Liver (tissue), 9 donors: ENCODE data around the gene ANKRD65. TPM values are rescaled to one million over a fixed set of nuclear protein-coding genes. Genes with fewer than 3 reads are reported as not detected.

ENCODE experiments used
- DNase-seq: peaks from one replicate; pipeline ENCODE4 v3.0.0-alpha.2; 2017; ENCODE audit warnings: low spot score
- H3K27ac ChIP-seq, 2 donors: one replicate each; pipeline ENCODE4 v1.7.0; 2013; ENCODE audit warnings: inconsistent platforms in 2 of 2, low read length in 2 of 2, control low read depth in 1 of 2, low read depth in 1 of 2, mild to moderate bottlenecking in 1 of 2
- H3K27me3 ChIP-seq, 4 donors: one replicate each; pipeline versions ENCODE4 v1.6.1 to v1.7.0; 2013; ENCODE audit warnings: low read length in 3 of 4, inconsistent platforms in 1 of 4, mild to moderate bottlenecking in 1 of 4, moderate library complexity in 1 of 4; ENCODE audit not compliant: control insufficient read depth in 4 of 4, insufficient read depth in 4 of 4
- H3K36me3 ChIP-seq, 4 donors: one replicate each; pipeline versions ENCODE4 v1.6.1 to v1.7.0; 2013; ENCODE audit warnings: low read length in 3 of 4, mild to moderate bottlenecking in 3 of 4, low read depth in 1 of 4, moderate library complexity in 1 of 4; ENCODE audit not compliant: control insufficient read depth in 4 of 4, insufficient read depth in 3 of 4
- H3K4me1 ChIP-seq, 4 donors: one replicate each; pipeline versions ENCODE4 v1.6.1 to v1.7.0; 2013; ENCODE audit warnings: low read length in 3 of 4, mild to moderate bottlenecking in 3 of 4, moderate library complexity in 1 of 4; ENCODE audit not compliant: control insufficient read depth in 4 of 4, insufficient read depth in 4 of 4
- H3K4me3 ChIP-seq, 3 donors: one replicate each; pipeline versions ENCODE4 v1.6.1 to v1.7.0; 2013; ENCODE audit warnings: low read length in 3 of 3, control low read depth in 1 of 3, low read depth in 1 of 3, mild to moderate bottlenecking in 1 of 3
- H3K9ac ChIP-seq, 2 donors: one replicate each; pipeline ENCODE4 v1.7.0; 2013; ENCODE audit warnings: low read length in 2 of 2, mild to moderate bottlenecking in 2 of 2, moderate library complexity in 2 of 2, control low read depth in 1 of 2, low read depth in 1 of 2
- H3K9me3 ChIP-seq, 4 donors: one replicate each; pipeline versions ENCODE4 v1.6.1 to v1.7.0; 2013; ENCODE audit warnings: low read length in 3 of 4; ENCODE audit not compliant: control insufficient read depth in 4 of 4
- FOXA1 ChIP-seq: IDR thresholded peaks from 2 replicates; pipeline ENCODE4 v1.6.1; 2016; ENCODE audit warnings: antibody characterized with exemption
- FOXA2 ChIP-seq: IDR thresholded peaks from 2 replicates; pipeline ENCODE4 v1.6.1; 2016; ENCODE audit warnings: antibody characterized with exemption
- GABPA ChIP-seq, 2 donors: IDR thresholded peaks in 1 of 2; conservative IDR thresholded peaks in 1 of 2; 2 replicates each; pipeline ENCODE4 v1.6.1; 2016; ENCODE audit warnings: antibody characterized with exemption in 2 of 2, mild to moderate bottlenecking in 1 of 2, moderate library complexity in 1 of 2
- HNF4A ChIP-seq, 2 donors: conservative IDR thresholded peaks; 2 replicates each; pipeline ENCODE4 v1.6.1; 2016; ENCODE audit warnings: antibody characterized with exemption in 2 of 2, mild to moderate bottlenecking in 2 of 2
- HNF4G ChIP-seq: IDR thresholded peaks from 2 replicates; pipeline ENCODE4 v1.6.1; 2016; ENCODE audit warnings: antibody characterized with exemption
- JUND ChIP-seq, 2 donors: IDR thresholded peaks; 2 replicates each; pipeline ENCODE4 v1.6.1; 2016; ENCODE audit warnings: antibody characterized with exemption in 2 of 2
- NR2F2 ChIP-seq: IDR thresholded peaks from 2 replicates; pipeline ENCODE4 v1.6.1; 2016; ENCODE audit warnings: antibody characterized with exemption
- RAD21 ChIP-seq, 2 donors: IDR thresholded peaks; 2 replicates each; pipeline ENCODE4 v1.6.1; 2016; ENCODE audit warnings: antibody characterized with exemption in 2 of 2, mild to moderate bottlenecking in 2 of 2
- REST ChIP-seq: IDR thresholded peaks from 2 replicates; pipeline ENCODE4 v1.6.1; 2016; ENCODE audit warnings: antibody characterized with exemption, mild to moderate bottlenecking
- RXRA ChIP-seq, 2 donors: IDR thresholded peaks; 2 replicates each; pipeline ENCODE4 v1.6.1; 2017 to 2018; ENCODE audit warnings: antibody characterized with exemption in 2 of 2, mild to moderate bottlenecking in 1 of 2
- SP1 ChIP-seq: IDR thresholded peaks from 2 replicates; pipeline ENCODE4 v1.6.1; 2018; ENCODE audit warnings: antibody characterized with exemption, mild to moderate bottlenecking
- TAF1 ChIP-seq: conservative IDR thresholded peaks from 2 replicates; pipeline ENCODE4 v1.6.1; 2016; ENCODE audit warnings: antibody characterized with exemption, mild to moderate bottlenecking
- YY1 ChIP-seq: IDR thresholded peaks from 2 replicates; pipeline ENCODE4 v1.6.1; 2016; ENCODE audit warnings: antibody characterized with exemption, mild to moderate bottlenecking
- ZBTB33 ChIP-seq: IDR thresholded peaks from 2 replicates; pipeline ENCODE4 v1.6.1; 2016; ENCODE audit warnings: antibody characterized with exemption
- WGBS: extraction: QIAGEN DNeasy Blood & Tissue Kit; methylation state at CpG from one replicate; pipeline ENCODE4 v1.1.7; 2013; 5-methylcytosine and 5-hydroxymethylcytosine counted together
- polyA plus RNA-seq, 2 donors: library from polyadenylated mRNA; stranded (reverse) in 1 of 2; unstranded in 1 of 2; fragments of 200-250 nt in 1 of 2; fragments of >200 nt in 1 of 2; fragmentation: Nextera tagmentation in 1 of 2; extraction: Ambion mirVana in 1 of 2; gene quantifications; one replicate each; pipeline versions ENCODE4 v1.2.1 to v1.2.3, GENCODE V29; 2013 to 2015
- total RNA-seq, 2 donors: library from RNA; depleted of rRNA; stranded (reverse); fragments of >200 nt; gene quantifications; one replicate each; pipeline ENCODE4 v1.2.3, GENCODE V29; 2014
- TF ChIP-seq, protein P1 (sequence below): fragments of 150-350 bp; IDR thresholded peaks from 2 replicates; pipeline ENCODE4 v1.5.1; 2017; ENCODE audit warnings: improper control_type of control experiment, low read depth, low read length; ENCODE audit not compliant: missing input control
- TF ChIP-seq, protein P2 (sequence below): IDR thresholded peaks from 2 replicates; pipeline ENCODE4 v1.6.1; 2016; ENCODE audit warnings: antibody characterized with exemption
- TF ChIP-seq, protein P3 (sequence below): IDR thresholded peaks from 2 replicates; pipeline ENCODE4 v1.6.1; 2016; ENCODE audit warnings: antibody characterized with exemption
- donor health status: healthy.
- donor health status: healthy.
- donor health status: healthy.
- donor health status: healthy.
- donor health status: healthy.

ANKRD65 gene
- total and polyA plus RNA-seq, 4 donors, result 0.14 to 0.31 (median 0.23) TPM

DNA sequence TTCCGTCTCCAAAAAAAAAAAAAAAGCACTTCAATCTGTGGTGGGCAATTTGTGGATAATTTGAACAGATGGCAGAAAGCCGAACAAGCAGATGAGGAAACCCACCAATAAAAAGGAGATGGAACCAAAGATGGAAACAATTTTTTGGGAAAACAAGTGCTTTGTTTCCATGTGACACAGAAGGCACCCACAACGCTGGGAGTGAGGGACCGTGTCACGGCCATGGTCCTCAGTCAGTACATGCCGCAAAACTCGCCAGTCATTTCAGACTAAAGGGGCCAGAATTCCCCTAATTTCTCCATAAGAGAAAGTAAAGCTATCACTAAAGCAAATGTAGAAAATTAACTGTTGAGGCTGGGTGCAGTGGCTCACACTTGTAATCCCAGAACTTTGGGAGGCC is 27.0 kb downstream of the ANKRD65 start:
- Histone ChIP-seq H3K36me3 (peaks cover 32 to 73% (median 62%) of the 10 kb centered on the region in 4 donors), H3K27me3 (no peaks in the 10 kb centered on the region), H3K9me3 (no peaks in the 10 kb centered on the region), H3K4me1 (peaks cover 2 to 16% (median 15%) of the 10 kb centered on the region in 4 donors), H3K4me3 (no peak overlapping the region), H3K9ac (no peak overlapping the region), H3K27ac (no peak overlapping the region)
- DNase-seq, result no peak
- TF ChIP-seq, protein P1, sequence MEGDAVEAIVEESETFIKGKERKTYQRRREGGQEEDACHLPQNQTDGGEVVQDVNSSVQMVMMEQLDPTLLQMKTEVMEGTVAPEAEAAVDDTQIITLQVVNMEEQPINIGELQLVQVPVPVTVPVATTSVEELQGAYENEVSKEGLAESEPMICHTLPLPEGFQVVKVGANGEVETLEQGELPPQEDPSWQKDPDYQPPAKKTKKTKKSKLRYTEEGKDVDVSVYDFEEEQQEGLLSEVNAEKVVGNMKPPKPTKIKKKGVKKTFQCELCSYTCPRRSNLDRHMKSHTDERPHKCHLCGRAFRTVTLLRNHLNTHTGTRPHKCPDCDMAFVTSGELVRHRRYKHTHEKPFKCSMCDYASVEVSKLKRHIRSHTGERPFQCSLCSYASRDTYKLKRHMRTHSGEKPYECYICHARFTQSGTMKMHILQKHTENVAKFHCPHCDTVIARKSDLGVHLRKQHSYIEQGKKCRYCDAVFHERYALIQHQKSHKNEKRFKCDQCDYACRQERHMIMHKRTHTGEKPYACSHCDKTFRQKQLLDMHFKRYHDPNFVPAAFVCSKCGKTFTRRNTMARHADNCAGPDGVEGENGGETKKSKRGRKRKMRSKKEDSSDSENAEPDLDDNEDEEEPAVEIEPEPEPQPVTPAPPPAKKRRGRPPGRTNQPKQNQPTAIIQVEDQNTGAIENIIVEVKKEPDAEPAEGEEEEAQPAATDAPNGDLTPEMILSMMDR, result no peak
- TF ChIP-seq, protein P2, sequence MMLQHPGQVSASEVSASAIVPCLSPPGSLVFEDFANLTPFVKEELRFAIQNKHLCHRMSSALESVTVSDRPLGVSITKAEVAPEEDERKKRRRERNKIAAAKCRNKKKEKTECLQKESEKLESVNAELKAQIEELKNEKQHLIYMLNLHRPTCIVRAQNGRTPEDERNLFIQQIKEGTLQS, result no peak
- TF ChIP-seq FOXA2, result no peak
- WGBS, result 97% methylated on average over 7 of the region's 7 CpGs

DNA sequence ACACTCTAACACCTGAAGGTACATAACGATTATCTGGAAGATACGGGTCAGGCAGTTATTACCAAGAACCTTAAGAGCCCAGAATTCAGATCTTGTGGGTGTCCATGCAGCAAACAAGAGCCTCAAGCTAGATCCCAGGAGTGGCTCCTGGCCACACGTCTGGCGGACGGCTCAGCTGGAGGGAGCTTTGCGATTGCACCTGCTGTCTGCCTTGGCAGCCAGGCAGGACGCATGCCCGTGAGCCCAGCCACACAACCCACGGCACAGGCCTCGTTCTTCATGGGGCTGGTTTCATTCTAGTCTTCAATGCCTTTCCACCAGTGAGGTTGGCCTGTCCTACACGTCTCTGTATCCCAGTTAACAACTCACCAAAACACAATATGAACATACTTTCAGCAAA is 27.6 kb downstream of the ANKRD65 start:
- H3K4me3 ChIP-seq, result no peak overlapping the region
- H3K9me3 ChIP-seq, result no peaks in the 10 kb centered on the region
- H3K27ac ChIP-seq, result no peak overlapping the region
- peaks cover 2 to 16% (median 13%) of the 10 kb centered on the region in 4 donors for H3K4me1 ChIP-seq
- TF ChIP-seq SP1, result no peak
- WGBS, result 94% methylated on average over 11 of the region's 11 CpGs
- no peak for DNase-seq
- H3K27me3 ChIP-seq, result no peaks in the 10 kb centered on the region
- peaks cover 32 to 79% (median 63%) of the 10 kb centered on the region in 4 donors for H3K36me3 ChIP-seq
- no peak overlapping the region for H3K9ac ChIP-seq

GRCh38 chr1:1393014-1393413 is 28.1 kb downstream of the ANKRD65 start:
- H3K9me3 ChIP-seq, result no peaks in the 10 kb centered on the region
- H3K4me1 ChIP-seq, result peaks cover 2 to 12% (median 9%) of the 10 kb centered on the region in 4 donors
- DNase-seq, result no peak
- H3K9ac ChIP-seq, result no peak overlapping the region
- WGBS, result 92% methylated on average over 4 of the region's 4 CpGs
- no peak overlapping the region for H3K4me3 ChIP-seq
- TF ChIP-seq RAD21 (IDR thresholded peaks at IDR 0.05), result no peak
- no peak for TF ChIP-seq YY1
- TF ChIP-seq, protein P3, sequence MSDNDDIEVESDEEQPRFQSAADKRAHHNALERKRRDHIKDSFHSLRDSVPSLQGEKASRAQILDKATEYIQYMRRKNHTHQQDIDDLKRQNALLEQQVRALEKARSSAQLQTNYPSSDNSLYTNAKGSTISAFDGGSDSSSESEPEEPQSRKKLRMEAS, result no peak
- TF ChIP-seq, protein P1, result no peak
- no peak for TF ChIP-seq RXRA (IDR thresholded peaks at IDR 0.05)
- no peak for TF ChIP-seq TAF1
- TF ChIP-seq FOXA1, result no peak
- no peak for TF ChIP-seq JUND (IDR thresholded peaks at IDR 0.05)
- TF ChIP-seq REST, result no peak
- no peak for TF ChIP-seq NR2F2
- TF ChIP-seq SP1, result no peak
- no peak for TF ChIP-seq GABPA (IDR thresholded peaks at IDR 0.05 in 1 of 2, conservative IDR thresholded peaks at IDR 0.05 in 1 of 2)
- no peak for TF ChIP-seq HNF4A (conservative IDR thresholded peaks at IDR 0.05)
- no peak for TF ChIP-seq ZBTB33
- TF ChIP-seq, protein P2, result no peak
- TF ChIP-seq FOXA2, result no peak
- TF ChIP-seq HNF4G, result no peak
- H3K27ac ChIP-seq, result no peak overlapping the region
- no peaks in the 10 kb centered on the region for H3K27me3 ChIP-seq
- H3K36me3 ChIP-seq, result peaks cover 35 to 81% (median 64%) of the 10 kb centered on the region in 4 donors
